Activated naive CD4-positive, alpha-beta T cell (primary cell): Measurements from ENCODE around the gene MEGF10.

Source experiments
- DNase-seq, 4 experiments: peaks; one replicate each; lab custom pipeline; 2025; lab: John Stamatoyannopoulos, UW

Gene MEGF10

GRCh38 chr5:127326976-127327755, 36.6 kb downstream of the MEGF10 start:
- no peak for DNase-seq

GRCh38 chr5:127330116-127330515, 39.5 kb downstream of the MEGF10 start:
- DNase-seq: no peak

DNA sequence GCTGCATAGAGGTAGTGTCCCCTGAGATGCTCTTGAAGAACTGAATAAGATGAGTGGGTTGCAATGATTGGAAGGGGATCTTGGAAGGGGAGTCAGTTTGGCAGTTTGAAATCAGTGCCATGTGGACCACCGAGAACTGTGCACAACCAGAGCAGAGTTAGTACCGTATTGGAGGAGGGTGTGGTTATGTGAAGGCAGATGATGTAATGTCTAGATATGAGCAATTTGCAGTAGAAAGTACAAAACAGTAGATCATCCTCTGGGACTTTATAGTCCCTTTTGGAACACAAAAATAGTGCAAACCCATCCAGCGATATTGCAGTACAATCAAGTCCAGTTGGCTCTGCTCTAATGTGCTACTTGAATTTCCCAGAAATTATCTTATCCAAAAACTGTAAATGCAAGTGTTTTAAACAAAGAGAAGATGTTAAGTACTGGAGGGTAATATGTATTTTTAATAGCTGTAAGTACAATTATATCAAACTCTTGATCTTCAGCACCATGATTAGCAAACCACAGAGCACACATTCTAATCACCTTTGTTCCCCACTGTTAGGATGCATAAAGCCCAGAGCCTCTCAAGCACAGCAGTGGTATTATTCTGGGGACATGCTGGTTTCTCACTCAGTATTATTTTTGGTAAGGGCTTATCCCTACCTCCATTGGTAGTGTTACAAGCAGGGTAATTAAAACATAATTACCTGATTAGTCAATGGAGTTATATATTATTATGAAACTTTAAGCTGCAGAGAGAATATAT, 41.5 kb downstream of the MEGF10 start:
- DNase-seq: no peak

DNA sequence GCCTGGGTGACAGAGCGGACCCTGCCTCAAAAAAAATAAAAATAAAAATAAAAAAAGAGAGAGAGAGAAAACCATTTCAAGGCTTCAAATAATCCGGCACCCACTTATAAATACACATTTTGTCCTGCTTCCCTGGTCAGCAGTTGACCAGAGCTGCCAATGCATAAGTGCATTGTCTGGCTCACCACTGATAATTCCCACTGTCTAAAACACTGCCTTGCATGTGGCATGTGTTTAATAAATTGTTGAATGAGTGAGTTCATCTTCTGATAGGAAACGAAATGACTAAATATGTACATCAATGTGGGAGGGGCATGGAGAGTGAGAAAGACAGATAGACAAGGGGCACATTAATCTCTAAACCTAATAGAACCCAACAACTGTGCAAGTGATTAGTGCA, 42.9 kb downstream of the MEGF10 start:
- DNase-seq: no peak

- DNase-seq: no peak
Measured at GRCh38 chr5:127335381-127335780, 44.8 kb downstream of the MEGF10 start.

GRCh38 chr5:127337876-127338275, 47.3 kb downstream of the MEGF10 start:
- DNase-seq: no peak

- DNase-seq: no peak
Measured at GRCh38 chr5:127338501-127338900, 47.9 kb downstream of the MEGF10 start.

- no peak for DNase-seq
Measured at GRCh38 chr5:127340606-127341005, 50.0 kb downstream of the MEGF10 start.

- no peak for DNase-seq
Measured at GRCh38 chr5:127342364-127342763, 51.8 kb downstream of the MEGF10 start.

GRCh38 chr5:127343313-127343712, 52.7 kb downstream of the MEGF10 start:
- no peak for DNase-seq

DNA sequence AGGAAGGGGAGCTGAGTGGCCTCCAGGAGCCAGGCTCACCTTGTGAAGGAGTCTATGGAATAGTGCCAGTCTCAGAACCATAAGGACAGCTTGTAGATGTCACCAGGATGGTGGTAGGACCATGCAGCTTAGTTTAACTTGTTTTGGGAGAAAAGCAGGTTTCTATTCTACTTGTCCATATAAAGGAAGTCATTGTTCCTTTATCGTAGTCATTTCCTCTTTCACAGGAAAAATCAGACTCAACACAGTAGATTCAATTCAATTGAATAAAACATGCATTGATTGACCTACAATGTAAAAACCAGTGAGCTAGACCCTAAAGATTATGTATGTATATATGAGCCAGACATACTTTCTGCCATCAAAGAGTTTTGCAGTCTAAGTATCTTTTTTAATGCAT, 53.3 kb downstream of the MEGF10 start:
- DNase-seq: no peak

- no peak for DNase-seq
Measured at GRCh38 chr5:127344931-127345330, 54.3 kb downstream of the MEGF10 start.

DNA sequence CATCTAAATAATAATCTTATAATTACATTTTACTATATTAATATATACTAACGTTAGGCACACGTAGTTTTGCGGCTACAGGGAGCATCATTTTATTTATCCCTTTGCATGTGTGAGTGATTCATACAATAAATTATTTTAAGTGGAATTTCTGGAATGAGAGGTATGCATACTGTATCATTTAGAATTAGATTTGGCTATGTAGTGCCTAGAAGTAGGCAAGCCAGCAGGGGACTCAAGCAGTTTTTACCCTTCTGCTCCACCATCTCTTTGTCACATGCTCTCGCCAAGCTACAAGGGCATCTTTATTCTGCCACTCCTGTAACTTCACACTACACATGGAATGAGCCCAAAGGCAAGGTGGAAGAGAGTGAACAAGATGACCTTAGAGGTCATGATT, 60.8 kb downstream of the MEGF10 start:
- DNase-seq: no peak

GRCh38 chr5:127352068-127352467, 61.5 kb downstream of the MEGF10 start:
- DNase-seq: no peak

DNA sequence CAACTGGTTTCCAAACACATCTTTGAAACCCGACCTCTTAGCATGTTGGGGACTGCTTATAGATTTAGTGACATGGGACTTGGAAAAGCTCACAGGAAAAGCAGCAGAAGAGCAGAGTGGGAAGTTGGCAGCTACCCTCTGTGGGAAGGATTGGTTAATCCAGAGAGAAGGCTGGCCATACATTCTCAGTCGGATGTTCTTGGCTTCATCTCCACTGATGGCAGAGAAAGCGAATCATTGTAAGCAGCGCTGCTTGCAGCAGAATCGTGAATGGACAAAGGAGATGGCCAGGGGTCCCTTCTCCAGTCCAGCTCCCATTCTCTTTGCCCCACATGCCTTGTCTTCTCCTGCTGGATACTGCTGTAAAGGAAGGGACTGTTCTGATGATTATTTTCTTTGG, 62.7 kb downstream of the MEGF10 start:
- DNase-seq: no peak

GRCh38 chr5:127353796-127354195, 63.2 kb downstream of the MEGF10 start:
- no peak for DNase-seq

DNA sequence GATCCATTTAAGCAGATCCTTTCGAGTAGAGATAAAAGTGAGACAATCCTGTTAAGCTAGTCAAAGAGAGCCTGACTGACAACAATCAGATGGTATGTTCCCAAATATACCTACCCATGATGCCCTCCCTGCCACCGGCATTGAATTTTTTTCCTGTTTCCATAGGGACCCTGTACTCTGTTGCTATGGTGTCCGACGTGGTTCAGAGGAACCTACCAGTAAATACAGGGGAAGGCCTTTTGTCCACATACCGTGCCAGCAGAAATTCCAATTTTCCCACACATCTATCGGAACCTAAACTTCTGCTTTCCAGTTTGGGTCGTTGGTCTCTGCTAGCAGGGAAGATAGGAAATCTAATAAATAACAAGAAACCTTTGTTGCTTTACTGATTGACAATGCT, 64.7 kb downstream of the MEGF10 start:
- DNase-seq: no peak

DNA sequence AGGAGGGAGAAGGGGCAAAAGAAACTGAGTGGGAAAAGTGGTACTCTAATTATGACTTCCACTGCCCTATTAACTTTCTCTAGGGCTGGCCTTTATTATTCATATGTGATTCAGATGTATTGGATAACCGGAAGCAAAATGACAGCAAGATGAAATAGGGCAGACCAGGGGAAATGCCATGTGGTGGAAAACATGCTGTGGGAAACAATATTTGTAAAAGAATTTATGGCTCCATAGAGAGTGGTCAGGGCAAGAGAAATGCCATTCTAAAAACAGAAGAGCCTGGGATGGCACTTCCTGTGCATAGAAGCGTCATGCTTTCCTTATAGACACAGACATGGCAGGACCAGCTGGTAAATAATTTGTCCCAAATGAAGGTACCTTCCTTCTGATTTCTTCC, 67.7 kb downstream of the MEGF10 start:
- DNase-seq: no peak

GRCh38 chr5:127358740-127359139, 68.1 kb downstream of the MEGF10 start:
- no peak for DNase-seq

DNA sequence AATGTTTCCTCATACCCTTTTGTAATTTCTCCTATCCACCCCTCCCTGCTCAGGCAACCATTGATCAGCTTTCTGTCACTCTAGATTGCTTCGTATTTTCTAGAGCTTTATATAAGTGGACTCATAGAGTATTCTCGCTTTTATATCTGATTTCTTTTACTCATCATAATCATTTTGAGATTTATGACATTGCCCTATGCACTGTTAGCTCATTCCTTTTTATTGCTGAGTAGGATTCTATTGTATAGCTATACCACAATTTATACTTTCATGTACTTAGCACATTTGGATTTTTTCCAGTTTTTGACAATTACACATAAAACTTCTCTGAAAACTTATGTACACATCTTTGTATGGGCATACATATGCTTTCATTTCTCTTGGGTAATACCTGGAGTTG, 68.9 kb downstream of the MEGF10 start:
- no peak for DNase-seq

GRCh38 chr5:127363403-127363802, 72.8 kb downstream of the MEGF10 start:
- DNase-seq: no peak

DNA sequence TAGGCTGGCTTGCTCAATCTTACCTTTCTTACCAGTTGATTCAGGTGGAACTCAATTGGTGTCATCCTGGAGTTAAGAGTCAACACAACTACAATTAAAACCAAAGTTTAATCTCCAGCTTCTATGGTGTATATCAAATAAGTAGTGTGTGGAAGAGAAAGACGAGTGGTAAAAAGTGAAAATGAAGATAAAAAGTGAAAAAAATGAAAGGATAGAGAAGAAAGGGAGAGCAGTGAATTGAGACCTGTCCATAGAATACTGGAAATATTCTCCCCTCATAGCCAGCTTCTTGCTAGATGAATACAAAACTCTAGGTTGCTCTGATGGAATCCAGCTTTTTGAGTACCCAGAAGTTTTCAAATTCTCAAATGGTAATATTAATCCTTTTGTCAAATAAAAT, 76.4 kb downstream of the MEGF10 start:
- DNase-seq: no peak

- DNase-seq: no peak
Measured at GRCh38 chr5:127367946-127368465, 77.4 kb downstream of the MEGF10 start.
